Measurements from ENCODE around the gene PDE3B. TPM values are rescaled to one million over a fixed set of nuclear protein-coding genes. Genes with fewer than 3 reads are reported as not detected.

PDE3B gene
- total and polyA plus RNA-seq, 9 of the 15 experiments (the other 6 are each of a cell fraction or from before 2014, with no cell fraction given): 2.3 to 22.5 (median 12.2) TPM

DNA sequence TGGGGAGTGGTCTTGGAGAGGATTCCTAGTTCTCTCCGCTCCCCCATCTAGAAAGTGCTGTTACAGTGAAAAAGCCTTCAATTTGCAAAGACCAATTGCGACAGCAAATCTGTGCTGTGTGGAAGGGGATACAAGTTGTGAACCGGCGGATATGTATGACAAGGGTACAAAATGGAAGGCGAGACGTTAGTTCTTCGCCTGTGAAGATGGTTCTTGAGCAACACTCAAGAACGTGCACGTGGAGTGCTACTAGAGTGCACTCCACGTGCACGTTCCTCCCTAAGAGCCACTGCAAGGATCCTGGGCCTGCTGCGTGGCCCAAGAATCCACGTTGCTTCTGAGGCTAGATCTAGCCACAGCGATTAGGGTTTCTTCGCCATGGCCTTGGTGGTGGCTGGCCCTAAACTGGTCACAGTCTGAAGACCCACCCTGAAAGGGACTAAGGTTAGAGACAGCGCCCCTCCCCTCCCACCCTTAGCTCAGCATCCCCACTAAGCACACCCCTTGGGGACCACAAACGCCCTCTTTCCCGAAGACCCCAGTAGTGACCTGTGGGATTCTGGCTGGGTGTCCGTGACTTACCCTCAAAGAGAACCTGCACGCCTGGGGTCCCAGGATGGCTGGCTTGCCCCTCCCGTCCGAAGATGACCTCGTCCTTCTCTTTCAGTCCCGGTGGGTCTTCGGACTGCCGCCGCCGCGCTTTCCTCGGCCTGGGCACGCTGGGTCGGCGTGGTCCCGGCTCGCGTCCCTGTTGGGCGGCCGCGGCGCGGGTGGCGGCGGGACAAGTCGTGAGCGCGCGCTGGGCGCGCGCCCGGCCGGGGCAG is 519 bp upstream of the PDE3B start (continued):
- TF ChIP-seq FOXP4 (CRISPR knock-in tag; IDR thresholded peaks at IDR 0.05; ENCODE audit: borderline replicate concordance) (no peak), IRF9 (tag; IDR thresholded peaks at IDR 0.05) (peak; percentile 50; the same call in 1 of the 2 replicates), CBFB (CRISPR knock-in tag; IDR thresholded peaks at IDR 0.05) (no peak), ZFX (CRISPR knock-in tag; IDR thresholded peaks at IDR 0.05) (peak; percentile 52; the same call in 1 of the 2 replicates), RBM39 (optimal IDR thresholded peaks at IDR 0.05; ENCODE audit: low read depth, low read length) (peak; percentile 73), POLR2AphosphoS2 (IDR thresholded peaks at IDR 0.05; ENCODE audit: low read length) (0 out of 2 replicates have a peak, but pooled peaks have one; percentile 17), TSHZ1 (CRISPR knock-in tag; IDR thresholded peaks at IDR 0.05) (peak; percentile 74), ZNF316 (IDR thresholded peaks at IDR 0.05) (peak; percentile 34; the same call in 1 of the 2 replicates), NR3C1 (CRISPR knock-in tag; IDR thresholded peaks at IDR 0.05) (peak; percentile 89), MAFF (IDR thresholded peaks at IDR 0.05; ENCODE audit: low read length) (no peak), ATF6 (CRISPR knock-in tag; IDR thresholded peaks at IDR 0.05) (peak; percentile 88; the same call in 1 of the 2 replicates), TEAD1 (CRISPR knock-in tag; IDR thresholded peaks at IDR 0.05) (peak; percentile 32 to 66)
- TF ChIP-seq, protein P1, sequence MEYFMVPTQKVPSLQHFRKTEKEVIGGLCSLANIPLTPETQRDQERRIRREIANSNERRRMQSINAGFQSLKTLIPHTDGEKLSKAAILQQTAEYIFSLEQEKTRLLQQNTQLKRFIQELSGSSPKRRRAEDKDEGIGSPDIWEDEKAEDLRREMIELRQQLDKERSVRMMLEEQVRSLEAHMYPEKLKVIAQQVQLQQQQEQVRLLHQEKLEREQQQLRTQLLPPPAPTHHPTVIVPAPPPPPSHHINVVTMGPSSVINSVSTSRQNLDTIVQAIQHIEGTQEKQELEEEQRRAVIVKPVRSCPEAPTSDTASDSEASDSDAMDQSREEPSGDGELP (CRISPR knock-in tag; IDR thresholded peaks at IDR 0.05; ENCODE audit: borderline replicate concordance): peak; percentile 61; the same call in 1 of the 2 replicates

All from K562 (cell line).